ENCODE measurements around the gene BABAM2. TPM values are rescaled to one million over a fixed set of nuclear protein-coding genes. Genes with fewer than 3 reads are reported as not detected.

BABAM2 gene
- total and polyA plus RNA-seq, 2 experiments from 2014 or later = 31.8 to 83.3 TPM

DNA sequence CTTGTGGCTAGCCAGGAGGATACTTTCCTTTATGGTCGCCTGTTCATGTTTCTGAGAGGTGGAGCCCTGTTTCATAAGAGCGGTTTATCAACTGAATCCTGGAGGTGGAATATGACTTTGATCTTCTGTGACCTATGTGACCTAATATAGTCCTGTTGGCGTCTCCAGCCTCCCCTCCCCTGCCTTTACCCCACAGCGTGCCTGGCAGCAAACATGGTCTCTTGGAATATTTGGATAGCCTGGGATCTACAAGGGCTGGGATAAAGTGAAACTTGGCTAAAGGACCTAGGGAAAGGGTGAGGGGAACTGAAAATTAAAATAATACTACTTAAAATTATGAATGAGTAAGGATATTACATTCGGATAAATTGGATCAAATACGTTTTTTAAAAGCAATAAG is 246.0 kb downstream of the BABAM2 start:
- TF ChIP-seq, protein P1, sequence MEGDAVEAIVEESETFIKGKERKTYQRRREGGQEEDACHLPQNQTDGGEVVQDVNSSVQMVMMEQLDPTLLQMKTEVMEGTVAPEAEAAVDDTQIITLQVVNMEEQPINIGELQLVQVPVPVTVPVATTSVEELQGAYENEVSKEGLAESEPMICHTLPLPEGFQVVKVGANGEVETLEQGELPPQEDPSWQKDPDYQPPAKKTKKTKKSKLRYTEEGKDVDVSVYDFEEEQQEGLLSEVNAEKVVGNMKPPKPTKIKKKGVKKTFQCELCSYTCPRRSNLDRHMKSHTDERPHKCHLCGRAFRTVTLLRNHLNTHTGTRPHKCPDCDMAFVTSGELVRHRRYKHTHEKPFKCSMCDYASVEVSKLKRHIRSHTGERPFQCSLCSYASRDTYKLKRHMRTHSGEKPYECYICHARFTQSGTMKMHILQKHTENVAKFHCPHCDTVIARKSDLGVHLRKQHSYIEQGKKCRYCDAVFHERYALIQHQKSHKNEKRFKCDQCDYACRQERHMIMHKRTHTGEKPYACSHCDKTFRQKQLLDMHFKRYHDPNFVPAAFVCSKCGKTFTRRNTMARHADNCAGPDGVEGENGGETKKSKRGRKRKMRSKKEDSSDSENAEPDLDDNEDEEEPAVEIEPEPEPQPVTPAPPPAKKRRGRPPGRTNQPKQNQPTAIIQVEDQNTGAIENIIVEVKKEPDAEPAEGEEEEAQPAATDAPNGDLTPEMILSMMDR (IDR thresholded peaks at IDR 0.05; ENCODE audit: low read depth, low read length) = no peak
- Histone ChIP-seq H3K4me3 (no peak overlapping the region), H3K27ac (no peak overlapping the region)

DNA sequence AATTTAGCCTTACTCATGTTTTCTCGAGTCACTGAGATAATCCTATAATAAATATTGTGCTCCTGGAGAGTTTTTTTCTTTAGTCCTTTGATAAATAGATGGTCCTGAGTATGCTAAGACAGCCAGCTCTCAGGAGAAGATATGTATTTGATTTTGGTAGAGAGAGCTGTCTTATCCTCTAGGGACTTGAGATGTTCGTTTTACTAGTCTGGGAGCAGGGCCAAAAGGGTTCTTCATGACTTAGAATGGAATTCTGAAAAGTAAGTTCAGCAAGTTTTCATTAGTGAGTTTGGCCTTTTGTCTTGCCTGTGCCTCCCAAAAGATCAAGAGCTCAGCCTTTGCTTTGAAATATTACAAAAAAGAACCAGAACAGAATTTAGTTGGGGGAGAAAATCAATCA is 246.7 kb downstream of the BABAM2 start:
- peak; percentile 12 to 89 for DNase-seq (ENCODE audit: low read depth in 1 of 2, low spot score in 1 of 2)
- Histone ChIP-seq H3K36me3 (no peaks in the 10 kb centered on the region), H3K4me3 (no peak overlapping the region), H3K4me1 (ENCODE audit: low read depth) (peaks cover 16% of the 10 kb centered on the region), H3K27ac (no peak overlapping the region), H3K27me3 (no peaks in the 10 kb centered on the region), H3K9me3 (ENCODE audit: low read depth) (no peaks in the 10 kb centered on the region)
- TF ChIP-seq, protein P1 (IDR thresholded peaks at IDR 0.05; ENCODE audit: low read depth, low read length) = no peak

More for the DNA sequence above, 246.0 kb downstream of the BABAM2 start:
- Histone ChIP-seq H3K4me1 (ENCODE audit: low read depth) (peaks cover 16% of the 10 kb centered on the region), H3K27me3 (no peaks in the 10 kb centered on the region), H3K36me3 (no peaks in the 10 kb centered on the region), H3K9me3 (ENCODE audit: low read depth) (no peaks in the 10 kb centered on the region)
- peak in 1 of 2 donors; percentile 42 for DNase-seq (ENCODE audit: low read depth in 1 of 2, low spot score in 1 of 2)

DNA sequence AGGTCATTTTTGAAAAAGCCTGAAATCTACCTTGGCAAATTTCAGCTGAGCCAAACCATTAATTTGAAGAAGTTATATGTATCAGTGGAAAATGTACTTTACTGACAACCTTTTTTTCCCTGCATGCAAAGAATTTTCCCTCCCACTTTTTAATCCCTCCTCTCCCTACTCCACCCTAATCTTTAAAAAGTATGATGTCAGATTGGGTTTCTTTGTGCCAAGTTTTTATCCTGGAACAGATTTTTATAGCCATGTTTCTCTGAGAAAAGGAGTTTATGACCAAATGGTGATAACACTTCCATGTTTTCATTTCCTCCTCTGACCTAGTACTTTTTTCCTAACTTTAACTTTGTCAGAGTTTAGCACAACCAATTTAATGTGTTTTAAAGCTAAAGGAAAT is 251.9 kb downstream of the BABAM2 start:
- peaks cover 1% of the 10 kb centered on the region for H3K4me1 ChIP-seq (ENCODE audit: low read depth)
- H3K4me3 ChIP-seq = no peak overlapping the region
- no peaks in the 10 kb centered on the region for H3K9me3 ChIP-seq (ENCODE audit: low read depth)
- TF ChIP-seq, protein P1 (IDR thresholded peaks at IDR 0.05; ENCODE audit: low read depth, low read length) = no peak
- H3K36me3 ChIP-seq = no peaks in the 10 kb centered on the region
- no peaks in the 10 kb centered on the region for H3K27me3 ChIP-seq
- peak in 1 of 2 donors; percentile 66 for DNase-seq (ENCODE audit: low read depth in 1 of 2, low spot score in 1 of 2)
- H3K27ac ChIP-seq = no peak overlapping the region

DNA sequence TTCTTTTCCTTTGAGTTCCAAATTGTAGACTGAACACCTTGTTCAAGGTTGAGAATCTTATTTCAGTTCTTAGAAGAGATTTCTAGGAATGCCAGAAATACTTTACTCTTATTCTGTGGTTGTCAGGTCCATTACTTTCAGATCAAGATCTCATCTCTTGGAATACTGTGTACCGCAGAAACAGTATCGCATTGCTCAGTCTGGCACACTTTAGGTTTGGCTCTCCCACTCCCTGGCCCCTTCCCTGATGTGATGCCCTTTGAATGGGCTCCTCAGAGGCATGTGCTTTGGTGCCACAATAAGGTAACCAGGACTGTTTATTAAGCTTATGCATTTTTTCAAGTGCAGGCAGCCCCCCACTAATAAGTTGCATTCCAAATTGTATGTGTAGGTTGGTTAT is 257.5 kb downstream of the BABAM2 start:
- Histone ChIP-seq H3K27me3 (no peaks in the 10 kb centered on the region), H3K27ac (no peak overlapping the region), H3K4me1 (ENCODE audit: low read depth) (no peaks in the 10 kb centered on the region), H3K36me3 (no peaks in the 10 kb centered on the region), H3K9me3 (ENCODE audit: low read depth) (no peaks in the 10 kb centered on the region), H3K4me3 (no peak overlapping the region)
- TF ChIP-seq, protein P1 (IDR thresholded peaks at IDR 0.05; ENCODE audit: low read depth, low read length) = no peak
- no peak for DNase-seq (ENCODE audit: low read depth in 1 of 2, low spot score in 1 of 2)

DNA sequence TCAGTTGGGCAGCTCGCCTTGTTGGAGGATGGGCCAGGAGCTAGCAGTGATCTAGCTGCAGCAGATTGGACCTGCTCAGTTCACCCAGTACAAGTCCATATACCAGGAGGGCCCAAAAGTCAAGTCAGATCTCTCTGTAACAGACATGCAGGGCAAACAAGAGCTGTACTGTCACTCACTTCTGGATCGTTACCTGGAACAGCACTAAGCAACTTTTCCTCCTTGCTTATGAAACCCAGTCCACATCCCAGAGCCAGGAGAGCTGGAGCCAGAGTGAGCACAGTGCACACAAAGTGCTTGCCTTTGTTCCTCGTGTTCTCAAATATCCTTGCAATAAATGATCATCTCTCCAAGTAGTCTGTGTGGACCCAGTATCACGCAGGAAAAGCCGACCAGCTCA is 258.0 kb downstream of the BABAM2 start:
- no peaks in the 10 kb centered on the region for H3K9me3 ChIP-seq (ENCODE audit: low read depth)
- H3K27ac ChIP-seq = no peak overlapping the region
- TF ChIP-seq, protein P1 (IDR thresholded peaks at IDR 0.05; ENCODE audit: low read depth, low read length) = no peak
- no peak overlapping the region for H3K4me3 ChIP-seq
- no peak for DNase-seq (ENCODE audit: low read depth in 1 of 2, low spot score in 1 of 2)
- no peaks in the 10 kb centered on the region for H3K4me1 ChIP-seq (ENCODE audit: low read depth)
- H3K27me3 ChIP-seq = no peaks in the 10 kb centered on the region
- H3K36me3 ChIP-seq = no peaks in the 10 kb centered on the region
